GM13977 (cell line): ENCODE measurements around the gene LAMA4.

Experiments
- DNase-seq: peaks from one replicate; pipeline ENCODE4 v3.0.0; 2012; ENCODE audit warnings: low spot score
- CTCF ChIP-seq: IDR thresholded peaks from 2 replicates; pipeline ENCODE4 v1.5.1; 2012; ENCODE audit warnings: mild to moderate bottlenecking, control low read depth; ENCODE audit not compliant: insufficient read depth; ENCODE audit errors: extremely low read depth, missing control alignments
- in situ Hi-C: fragments of 300-500 bp; cut with MboI; formaldehyde crosslinking; loops from one replicate; pipeline ENCODE4 v1.12.0; 2022; ENCODE audit warnings: low sequenced_read_pairs, low pct_unique_long_range_greater_than_20kb, mixed read lengths, inconsistent platforms; ENCODE audit not compliant: unreplicated experiment

The LAMA4 gene

DNA sequence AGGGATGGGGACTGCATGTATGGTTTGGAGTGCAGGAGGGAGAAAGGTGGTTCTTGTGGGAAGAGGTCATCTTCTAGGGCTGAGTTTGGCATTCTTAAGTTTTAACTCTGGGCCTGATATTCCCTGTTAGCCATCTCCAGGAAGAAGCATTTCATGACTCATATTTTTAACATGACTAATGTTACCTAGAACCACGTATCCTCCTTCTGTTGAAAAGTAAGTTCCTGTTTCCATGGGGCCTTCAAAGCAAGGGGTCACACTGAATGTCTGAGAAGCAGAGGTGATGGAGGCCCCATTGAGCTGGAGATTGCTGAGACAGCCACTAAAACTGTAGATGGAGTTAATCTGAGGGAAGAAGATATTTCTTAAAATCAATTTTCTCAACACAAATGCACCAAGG lies 136.8 kb downstream of the LAMA4 start:
- no peak for DNase-seq
- no peak for TF ChIP-seq CTCF
- in situ Hi-C loops, result no loop called here

GRCh38 chr6:112116221-112116620 lies 138.1 kb downstream of the LAMA4 start:
- TF ChIP-seq CTCF, result no peak
- in situ Hi-C loops, result no loop called here
- DNase-seq, result no peak

- TF ChIP-seq CTCF, result no peak
- in situ Hi-C loops, result no loop called here
Measured at GRCh38 chr6:112114577-112115223, 139.7 kb downstream of the LAMA4 start.

GRCh38 chr6:112113918-112114317 lies 140.4 kb downstream of the LAMA4 start:
- TF ChIP-seq CTCF, result no peak
- DNase-seq, result no peak
- in situ Hi-C loops, result no loop called here

More at GRCh38 chr6:112114577-112115223, 139.7 kb downstream of the LAMA4 start:
- no peak for DNase-seq

GRCh38 chr6:112113431-112113830 lies 140.9 kb downstream of the LAMA4 start:
- TF ChIP-seq CTCF, result no peak
- in situ Hi-C loops, result no loop called here
- DNase-seq, result no peak

- in situ Hi-C loops, result no loop called here
- DNase-seq, result no peak
- TF ChIP-seq CTCF, result no peak
Measured at GRCh38 chr6:112109262-112109661, 145.1 kb downstream of the LAMA4 start.
